ENCODE measurements around the gene ST6GALNAC1.

Gene ST6GALNAC1

DNA sequence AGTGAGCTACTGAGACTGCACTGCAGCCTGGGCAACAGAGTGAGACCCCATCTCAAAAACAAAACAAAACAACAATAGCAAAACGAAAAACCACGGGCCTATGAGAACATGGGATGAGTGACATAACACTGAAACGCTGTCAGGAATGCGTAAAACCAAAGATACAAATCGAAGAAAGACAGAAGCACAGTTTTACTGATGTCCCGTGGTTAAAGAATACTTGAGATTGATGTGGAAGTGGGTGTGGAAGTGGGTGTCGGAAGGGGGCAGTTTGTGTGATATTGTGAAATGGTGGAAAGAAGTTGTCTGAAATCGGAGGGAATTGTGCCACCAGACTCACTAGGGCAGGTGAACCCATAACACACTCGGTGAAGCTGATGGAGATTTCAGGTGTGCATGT, 67.4 kb downstream of the ST6GALNAC1 start:
- in situ Hi-C loops (cut with MboI; ENCODE audit: low sequenced_read_pairs, unreplicated experiment): no loop called here
- TF ChIP-seq, protein P1, sequence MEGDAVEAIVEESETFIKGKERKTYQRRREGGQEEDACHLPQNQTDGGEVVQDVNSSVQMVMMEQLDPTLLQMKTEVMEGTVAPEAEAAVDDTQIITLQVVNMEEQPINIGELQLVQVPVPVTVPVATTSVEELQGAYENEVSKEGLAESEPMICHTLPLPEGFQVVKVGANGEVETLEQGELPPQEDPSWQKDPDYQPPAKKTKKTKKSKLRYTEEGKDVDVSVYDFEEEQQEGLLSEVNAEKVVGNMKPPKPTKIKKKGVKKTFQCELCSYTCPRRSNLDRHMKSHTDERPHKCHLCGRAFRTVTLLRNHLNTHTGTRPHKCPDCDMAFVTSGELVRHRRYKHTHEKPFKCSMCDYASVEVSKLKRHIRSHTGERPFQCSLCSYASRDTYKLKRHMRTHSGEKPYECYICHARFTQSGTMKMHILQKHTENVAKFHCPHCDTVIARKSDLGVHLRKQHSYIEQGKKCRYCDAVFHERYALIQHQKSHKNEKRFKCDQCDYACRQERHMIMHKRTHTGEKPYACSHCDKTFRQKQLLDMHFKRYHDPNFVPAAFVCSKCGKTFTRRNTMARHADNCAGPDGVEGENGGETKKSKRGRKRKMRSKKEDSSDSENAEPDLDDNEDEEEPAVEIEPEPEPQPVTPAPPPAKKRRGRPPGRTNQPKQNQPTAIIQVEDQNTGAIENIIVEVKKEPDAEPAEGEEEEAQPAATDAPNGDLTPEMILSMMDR (IDR thresholded peaks at IDR 0.05; ENCODE audit: borderline replicate concordance, control extremely low read depth, extremely low read depth, insufficient read depth, missing control alignments): no peak
- DNase-seq (ENCODE audit: low spot score): no peak

DNA sequence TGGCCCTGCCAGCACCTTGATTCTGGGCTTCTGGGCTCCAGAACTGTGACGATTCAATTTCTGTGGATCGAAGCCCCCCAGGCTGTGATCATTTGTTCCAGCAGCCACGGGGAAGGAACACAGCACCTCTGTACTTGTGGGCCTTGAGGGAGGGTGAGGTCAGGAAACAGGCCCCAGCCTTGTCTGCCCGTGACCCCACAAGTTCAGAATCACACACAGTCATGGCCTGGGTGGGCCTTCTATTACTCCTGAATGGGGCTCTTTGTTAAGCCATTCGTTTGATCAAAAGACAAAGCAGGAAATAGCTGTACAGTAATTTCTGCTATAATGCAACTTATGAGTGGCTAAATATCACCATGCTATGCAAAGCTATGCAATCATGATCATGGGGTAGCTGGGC, 68.0 kb downstream of the ST6GALNAC1 start:
- TF ChIP-seq, protein P1 (IDR thresholded peaks at IDR 0.05; ENCODE audit: borderline replicate concordance, control extremely low read depth, extremely low read depth, insufficient read depth, missing control alignments): no peak
- in situ Hi-C loops (cut with MboI; ENCODE audit: low sequenced_read_pairs, unreplicated experiment): no loop called here
- DNase-seq (ENCODE audit: low spot score): no peak
